ENCODE results near the gene ZNRF2.
"Not testable (repeated sequence)": the region's sequence is repeated elsewhere in the genome, so short reads cannot be mapped to it uniquely, and the experiment has no call there.

ZNRF2 gene

GRCh38 chr7:30292416-30293038 lies 8.1 kb downstream of the ZNRF2 start:
- not testable (repeated sequence) for DNase-seq

- not testable (repeated sequence) for DNase-seq
Observed at GRCh38 chr7:30296304-30296703, 11.9 kb downstream of the ZNRF2 start.

- not testable (repeated sequence) for DNase-seq
Observed at GRCh38 chr7:30297499-30297898, 13.1 kb downstream of the ZNRF2 start.

- DNase-seq = not testable (repeated sequence)
Observed at GRCh38 chr7:30298409-30298808, 14.0 kb downstream of the ZNRF2 start.

GRCh38 chr7:30301751-30302150 lies 17.4 kb downstream of the ZNRF2 start:
- no peak for DNase-seq

GRCh38 chr7:30302656-30303311 lies 18.4 kb downstream of the ZNRF2 start:
- DNase-seq = no peak

- no peak for DNase-seq
Observed at GRCh38 chr7:30303312-30304039, 19.1 kb downstream of the ZNRF2 start.

- no peak for DNase-seq
Observed at GRCh38 chr7:30304177-30304884, 19.9 kb downstream of the ZNRF2 start.

- no peak for DNase-seq
Observed at GRCh38 chr7:30306976-30307375, 22.6 kb downstream of the ZNRF2 start.

- DNase-seq = no peak
Observed at GRCh38 chr7:30308389-30308788, 24.0 kb downstream of the ZNRF2 start.

GRCh38 chr7:30309302-30309701 lies 24.9 kb downstream of the ZNRF2 start:
- DNase-seq = no peak

- no peak for DNase-seq
Observed at GRCh38 chr7:30309842-30310435, 25.5 kb downstream of the ZNRF2 start.

GRCh38 chr7:30310674-30311362 lies 26.4 kb downstream of the ZNRF2 start:
- no peak for DNase-seq

GRCh38 chr7:30312178-30312577 lies 27.8 kb downstream of the ZNRF2 start:
- no peak for DNase-seq

- DNase-seq = no peak
Observed at GRCh38 chr7:30313348-30313747, 29.0 kb downstream of the ZNRF2 start.

- no peak for DNase-seq
Observed at GRCh38 chr7:30313793-30314192, 29.4 kb downstream of the ZNRF2 start.

GRCh38 chr7:30315589-30315988 lies 31.2 kb downstream of the ZNRF2 start:
- no peak for DNase-seq

GRCh38 chr7:30320392-30320791 lies 36.0 kb downstream of the ZNRF2 start:
- DNase-seq = no peak

GRCh38 chr7:30321089-30321881 lies 36.9 kb downstream of the ZNRF2 start:
- no peak for DNase-seq

- no peak for DNase-seq
Observed at GRCh38 chr7:30321882-30322192, 37.4 kb downstream of the ZNRF2 start.

GRCh38 chr7:30322271-30323005 lies 38.0 kb downstream of the ZNRF2 start:
- DNase-seq = peak in 1 of 2 donors; percentile 36
